GM19328 (cell line): ENCODE data around the gene EIF5B.
"Not testable (repeated sequence)": the region's sequence is repeated elsewhere in the genome, so short reads cannot be mapped to it uniquely, and the experiment has no call there.

ENCODE experiments used
- ATAC-seq: cut with Tn5 transposase; IDR thresholded peaks from one replicate; pipeline ENCODE4 v1.9.1; 2021; ENCODE audit warnings: mild to moderate bottlenecking, moderate library complexity; ENCODE audit not compliant: unreplicated experiment

EIF5B gene

GRCh38 chr2:99356853-99357252, 19.7 kb downstream of the EIF5B start:
- no peak for ATAC-seq

DNA sequence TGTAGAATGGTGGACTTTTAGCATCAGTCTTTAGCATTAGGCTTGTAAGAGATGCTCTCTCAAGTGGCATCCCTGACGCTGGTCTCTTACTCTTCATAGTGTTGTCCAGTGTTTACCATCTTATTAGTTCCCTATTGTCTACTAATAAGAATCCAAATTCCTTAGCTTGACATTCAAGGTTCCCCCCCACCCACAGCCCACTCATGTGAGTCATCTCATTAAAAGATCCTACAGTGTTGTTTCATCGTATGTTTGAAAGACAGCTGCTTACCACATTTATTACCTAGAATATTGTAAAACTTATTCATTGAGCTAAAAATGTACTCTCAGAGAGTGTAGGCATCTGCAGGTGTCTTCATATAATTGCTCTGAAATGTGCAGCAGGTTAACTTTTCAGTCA, 28.5 kb downstream of the EIF5B start:
- ATAC-seq, result no peak

- not testable (repeated sequence) for ATAC-seq
Observed at GRCh38 chr2:99368854-99369253, 31.7 kb downstream of the EIF5B start.

- ATAC-seq, result no peak
Observed at GRCh38 chr2:99373144-99373543, 36.0 kb downstream of the EIF5B start.

- ATAC-seq, result no peak
Observed at GRCh38 chr2:99374747-99375146, 37.6 kb downstream of the EIF5B start.

DNA sequence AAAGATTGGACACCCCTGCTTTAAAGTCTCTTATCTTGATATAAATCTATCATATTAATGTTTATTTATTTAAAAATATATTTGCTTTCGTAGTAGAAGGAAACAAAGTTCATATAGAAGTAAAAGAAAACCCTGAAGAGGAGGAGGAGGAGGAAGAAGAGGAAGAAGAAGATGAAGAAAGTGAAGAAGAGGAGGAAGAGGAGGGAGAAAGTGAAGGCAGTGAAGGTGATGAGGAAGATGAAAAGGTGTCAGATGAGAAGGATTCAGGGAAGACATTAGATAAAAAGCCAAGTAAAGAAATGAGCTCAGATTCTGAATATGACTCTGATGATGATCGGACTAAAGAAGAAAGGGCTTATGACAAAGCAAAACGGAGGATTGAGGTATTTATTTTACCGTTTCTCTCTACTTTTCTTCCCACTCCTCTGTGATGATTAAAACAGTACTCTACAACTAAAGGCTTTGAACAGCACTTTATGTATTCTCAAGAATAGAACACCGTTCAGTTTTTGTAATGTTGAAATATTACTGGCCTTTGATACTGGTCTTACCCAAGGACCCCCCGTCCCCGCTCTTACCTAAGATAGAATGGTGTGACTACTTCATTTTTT, 39.2 kb downstream of the EIF5B start:
- ATAC-seq, result no peak

GRCh38 chr2:99377879-99378278, 40.7 kb downstream of the EIF5B start:
- no peak for ATAC-seq

DNA sequence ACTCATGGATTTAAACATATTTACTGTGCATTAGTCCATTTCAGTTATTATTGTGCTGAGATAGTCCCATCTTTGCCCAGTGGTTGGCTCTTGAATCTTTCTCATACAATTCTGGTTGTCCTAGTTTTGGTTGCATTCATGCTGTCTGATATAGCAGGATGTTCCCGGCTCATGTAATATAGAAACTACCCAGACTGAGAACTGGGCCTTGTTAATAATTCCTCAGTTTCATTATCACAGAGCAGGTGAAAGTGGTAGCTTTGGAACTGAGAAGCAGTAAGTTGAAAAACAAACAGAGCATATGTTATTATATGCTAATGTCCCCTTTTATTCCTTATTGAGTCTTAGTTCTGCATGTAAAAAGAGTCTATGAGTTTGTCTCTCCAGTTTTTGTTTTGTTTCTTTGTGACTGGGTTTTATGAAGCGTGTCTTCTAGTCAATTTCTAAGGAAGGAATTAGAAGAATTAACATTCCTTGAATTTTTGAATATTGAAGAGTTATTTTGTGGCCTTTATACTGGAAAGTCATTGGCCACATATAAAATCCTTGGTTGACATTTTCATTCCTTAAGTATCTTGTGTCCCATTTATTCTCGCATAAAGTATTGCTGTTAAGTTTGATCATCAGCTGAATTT, 43.3 kb downstream of the EIF5B start:
- ATAC-seq, result no peak

DNA sequence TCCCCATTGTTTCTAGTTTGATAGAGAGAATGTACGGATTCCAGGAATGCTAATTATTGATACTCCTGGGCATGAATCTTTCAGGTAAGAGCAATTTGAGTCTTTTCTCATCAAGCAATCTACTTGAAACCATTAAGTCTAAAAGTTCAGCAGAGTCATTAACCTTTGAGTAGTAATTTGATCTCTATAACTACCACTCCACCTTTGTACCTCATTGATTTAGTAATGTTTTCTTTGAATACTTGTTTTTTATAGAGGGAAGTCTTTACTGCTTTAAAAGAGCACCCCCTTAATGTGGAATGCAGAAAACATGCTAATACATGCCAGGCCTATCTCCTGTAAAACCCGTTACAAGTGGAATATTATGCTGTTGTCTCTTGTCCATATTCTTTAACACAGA, 45.0 kb downstream of the EIF5B start:
- ATAC-seq, result no peak

GRCh38 chr2:99386011-99386410, 48.8 kb downstream of the EIF5B start:
- ATAC-seq, result no peak

DNA sequence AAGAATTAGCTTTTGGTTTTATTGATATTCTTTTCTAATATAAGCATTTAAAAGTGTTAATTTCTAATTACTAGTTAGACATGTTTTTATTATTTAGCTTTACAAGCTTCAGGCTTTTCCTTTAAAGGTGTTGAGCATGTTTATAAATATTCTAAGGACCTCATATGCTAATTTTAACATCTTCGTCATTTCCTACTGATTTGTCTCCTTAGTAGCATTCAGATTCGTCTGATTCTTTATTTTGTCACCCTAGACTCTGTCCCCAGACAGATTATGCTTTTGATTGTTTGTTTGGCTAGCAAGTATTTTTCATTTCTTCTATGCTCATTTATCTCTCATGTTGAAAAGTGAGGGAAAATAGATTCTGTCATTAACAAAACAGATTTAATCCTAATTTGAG, 51.7 kb downstream of the EIF5B start:
- ATAC-seq, result no peak

- ATAC-seq, result no peak
Observed at GRCh38 chr2:99389371-99389770, 52.2 kb downstream of the EIF5B start.

DNA sequence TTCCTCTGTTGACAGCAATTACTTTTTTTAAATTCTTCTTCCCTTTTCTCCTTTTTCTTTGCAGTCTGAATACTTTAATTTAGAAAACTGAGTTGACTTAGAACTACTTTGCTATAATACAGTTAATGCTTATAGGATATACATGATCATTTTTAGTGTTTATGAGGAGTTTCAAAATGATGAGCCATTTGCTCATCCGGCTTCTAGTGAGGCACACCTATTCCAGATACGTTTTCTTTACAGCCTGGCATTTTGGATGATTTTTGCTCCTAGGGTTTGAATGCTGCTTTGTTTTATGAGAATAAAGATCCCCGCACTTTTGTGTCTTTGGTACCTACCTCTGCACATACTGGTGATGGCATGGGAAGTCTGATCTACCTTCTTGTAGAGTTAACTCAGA, 52.8 kb downstream of the EIF5B start:
- no peak for ATAC-seq

DNA sequence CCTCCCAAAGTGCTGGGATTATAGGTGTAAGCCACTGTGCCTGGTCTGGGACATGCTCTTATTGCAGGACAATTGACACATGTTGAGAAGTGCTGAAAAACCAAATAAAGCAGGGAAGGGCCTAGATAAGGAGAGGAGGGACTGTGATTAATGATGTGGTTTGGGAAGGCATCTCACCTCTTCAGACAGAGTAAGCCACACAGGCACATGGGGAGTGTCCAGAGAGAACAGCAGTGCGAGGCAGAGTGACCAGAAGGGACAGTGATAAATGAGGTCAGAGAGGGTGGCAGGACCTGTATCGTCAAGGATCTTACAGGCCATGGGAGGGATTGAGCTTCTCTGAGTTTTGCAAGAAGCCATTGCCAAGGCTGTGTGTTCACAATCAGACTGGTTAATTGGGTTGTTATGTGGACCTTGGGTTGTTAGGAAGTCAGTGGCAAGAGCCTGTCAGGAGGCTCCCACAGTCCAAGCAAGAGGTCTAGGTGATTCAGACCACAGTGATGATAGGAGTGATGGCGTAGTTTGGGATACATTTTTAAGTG, 58.5 kb downstream of the EIF5B start:
- no peak for ATAC-seq

DNA sequence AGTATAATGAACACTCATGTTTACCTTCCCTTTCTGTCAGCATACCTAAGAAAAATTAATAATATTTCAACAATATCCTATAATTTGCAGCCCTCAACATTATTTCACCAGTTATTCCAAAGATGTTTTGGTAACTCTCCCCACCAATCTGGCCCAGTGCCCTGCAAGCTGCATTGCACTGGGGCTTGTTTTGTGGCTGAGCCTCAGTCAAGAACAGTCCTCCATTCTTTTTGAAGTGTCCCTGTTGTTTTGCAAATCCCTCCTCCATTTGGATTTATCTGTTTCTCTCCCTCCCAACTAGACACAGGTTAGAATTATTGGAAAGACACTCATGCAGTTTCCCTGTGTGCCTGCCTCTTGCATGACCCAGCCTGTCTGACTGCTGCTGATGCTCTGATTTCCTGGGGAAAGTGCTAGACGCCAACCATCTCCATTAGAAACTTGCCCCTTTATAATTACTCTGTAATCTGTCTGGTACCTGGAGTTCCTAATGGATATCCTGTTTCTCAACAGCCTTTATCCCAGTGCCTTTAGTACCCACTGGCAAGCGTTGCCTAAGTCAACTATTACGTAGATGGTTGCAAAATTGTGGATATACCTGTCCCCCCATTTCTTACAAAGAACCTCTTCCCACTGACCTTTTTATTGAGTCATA, 60.2 kb downstream of the EIF5B start:
- ATAC-seq, result no peak

DNA sequence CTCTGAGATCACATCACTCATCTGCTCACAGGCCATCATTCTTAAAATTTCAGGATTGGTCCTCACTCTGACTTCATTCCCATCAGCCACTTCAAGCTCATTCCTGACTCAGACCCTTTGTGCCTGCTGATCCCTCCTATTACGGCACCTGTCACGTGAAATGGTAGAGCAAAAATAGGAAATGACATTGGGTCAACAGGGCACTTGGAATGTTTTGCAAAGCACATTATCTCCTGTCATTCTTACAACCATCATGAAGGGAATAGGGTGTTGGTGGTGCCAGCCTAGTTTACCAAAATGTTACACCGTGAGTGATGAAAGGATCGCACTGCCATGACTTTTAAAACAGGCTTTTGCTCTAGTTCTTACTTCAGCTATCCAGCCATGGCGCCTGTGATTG, 61.1 kb downstream of the EIF5B start:
- no peak for ATAC-seq

- no peak for ATAC-seq
Observed at GRCh38 chr2:99399063-99399462, 61.9 kb downstream of the EIF5B start.

DNA sequence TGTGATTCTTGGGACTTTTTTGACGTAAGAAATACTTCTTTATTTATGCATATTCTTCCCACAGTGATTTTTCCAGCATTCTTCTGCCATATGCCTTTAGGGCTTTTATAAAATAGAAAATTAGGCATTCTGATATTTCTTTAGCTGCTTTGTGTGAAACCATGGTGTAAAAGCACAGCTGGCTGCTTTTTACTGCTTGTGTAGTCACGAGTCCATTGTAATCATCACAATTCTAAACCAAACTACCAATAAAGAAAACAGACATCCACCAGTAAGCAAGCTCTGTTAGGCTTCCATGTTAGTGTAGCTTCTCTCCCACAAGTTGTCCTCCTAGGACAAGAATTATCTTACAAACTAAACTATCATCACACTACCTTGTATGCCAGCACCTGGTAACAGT, 62.6 kb downstream of the EIF5B start:
- no peak for ATAC-seq

- no peak for ATAC-seq
Observed at GRCh38 chr2:99401841-99402240, 64.7 kb downstream of the EIF5B start.

GRCh38 chr2:99403084-99403483, 65.9 kb downstream of the EIF5B start:
- ATAC-seq, result no peak

DNA sequence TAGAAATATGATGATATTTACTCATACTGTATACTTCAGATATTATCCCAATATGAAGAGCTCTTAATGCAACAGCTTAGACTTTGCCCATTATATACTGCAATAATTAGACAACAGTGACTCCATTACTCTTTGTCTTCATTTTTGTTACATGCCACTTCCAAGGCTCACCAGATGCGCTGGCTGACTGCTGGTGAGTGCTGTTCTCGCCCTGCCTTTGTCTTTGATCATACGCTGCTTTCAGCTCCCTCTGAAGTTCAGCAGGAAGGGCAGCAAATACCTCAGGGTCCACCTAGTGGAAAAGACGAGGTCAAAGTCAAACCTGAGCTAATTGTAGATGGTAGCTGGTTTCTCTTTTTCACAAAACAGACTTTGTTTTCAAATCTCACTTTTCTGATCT, 66.3 kb downstream of the EIF5B start:
- no peak for ATAC-seq
